HUES64 (cell line): ENCODE results near the gene NHLRC1.

Experiments used
- H3K27ac ChIP-seq: 2 replicates; pipeline ENCODE4 v1.7.0; 2013; ENCODE audit warnings: low read depth, low read length, inconsistent platforms
- H3K27me3 ChIP-seq: 2 replicates; pipeline ENCODE4 v1.6.1; 2013; ENCODE audit warnings: mild to moderate bottlenecking, low read length; ENCODE audit not compliant: insufficient read depth
- H3K36me3 ChIP-seq: 2 replicates; pipeline ENCODE4 v1.6.1; 2013; ENCODE audit warnings: mild to moderate bottlenecking, low read length; ENCODE audit not compliant: insufficient read depth
- H3K4me1 ChIP-seq: 2 replicates; pipeline ENCODE4 v1.6.1; 2013; ENCODE audit warnings: mild to moderate bottlenecking, low read length, moderate library complexity; ENCODE audit not compliant: insufficient read depth
- H3K4me3 ChIP-seq: 2 replicates; pipeline ENCODE4 v1.5.1; 2013; ENCODE audit warnings: mild to moderate bottlenecking, low read length, moderate library complexity
- H3K9ac ChIP-seq: 2 replicates; pipeline ENCODE4 v1.6.1; 2013; ENCODE audit warnings: mild to moderate bottlenecking, low read depth, low read length
- H3K9me3 ChIP-seq: 2 replicates; pipeline ENCODE4 v1.6.1; 2013; ENCODE audit warnings: low read depth, low read length; ENCODE audit not compliant: insufficient read depth
- WGBS: fragments of 150-250, 120-280 bp; methylation state at CpG from one replicate; pipeline ENCODE4 v1.1.7; 2013; ENCODE audit warnings: missing lambda C conversion rate; 5-methylcytosine and 5-hydroxymethylcytosine counted together

NHLRC1 gene

DNA sequence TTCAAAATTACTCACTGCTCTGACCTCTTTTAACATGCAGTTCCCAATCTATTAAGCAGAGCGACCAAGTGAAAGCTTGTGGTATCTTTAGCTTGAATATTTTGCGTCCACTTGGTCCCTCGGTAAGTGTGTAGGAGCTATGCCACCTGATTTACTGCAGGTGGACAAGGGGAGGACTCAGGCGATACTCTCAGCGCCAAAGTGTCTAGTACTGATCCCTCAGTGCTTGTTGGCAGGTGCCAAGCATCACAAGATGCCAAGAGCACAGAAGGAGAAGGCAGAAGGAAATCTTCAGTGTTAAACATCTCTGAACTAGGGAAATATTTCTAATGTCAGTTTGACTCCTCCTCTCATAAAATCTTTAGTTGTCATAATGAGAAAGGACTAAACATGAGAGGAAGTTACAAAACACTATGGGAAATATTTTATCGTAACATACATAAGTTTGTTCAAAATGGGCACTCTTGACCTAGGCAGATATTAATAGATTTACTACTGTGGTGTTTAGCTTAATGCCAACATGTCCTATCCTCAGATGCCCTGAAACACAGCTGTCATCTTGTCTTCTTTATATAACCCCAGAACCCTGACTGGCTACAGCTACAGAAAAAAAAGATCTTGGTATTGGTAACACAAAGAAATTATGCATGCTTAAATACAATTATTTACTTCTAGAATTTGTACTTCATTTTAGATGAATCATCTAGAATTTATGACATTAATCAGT is 19.5 kb downstream of the NHLRC1 start:
- Histone ChIP-seq H3K9ac (no peak overlapping the region), H3K4me1 (no peaks in the 10 kb centered on the region), H3K27me3 (no peaks in the 10 kb centered on the region), H3K4me3 (no peak overlapping the region), H3K36me3 (no peaks in the 10 kb centered on the region), H3K9me3 (peaks cover 9% of the 10 kb centered on the region; the same call in 1 of the 2 replicates), H3K27ac (no peak overlapping the region)
- 96% methylated on average over 5 of the region's 6 CpGs for WGBS

- WGBS, result 90% methylated on average over 2 of the region's 2 CpGs
- no peaks in the 10 kb centered on the region; the same call in 1 of the 2 replicates for H3K9me3 ChIP-seq
- no peaks in the 10 kb centered on the region for H3K36me3 ChIP-seq
- no peak overlapping the region for H3K9ac ChIP-seq
- H3K27me3 ChIP-seq, result no peaks in the 10 kb centered on the region
- H3K4me3 ChIP-seq, result no peak overlapping the region
- no peak overlapping the region for H3K27ac ChIP-seq
- no peaks in the 10 kb centered on the region for H3K4me1 ChIP-seq
These were observed 20.6 kb downstream of the NHLRC1 start for GRCh38 chr6:18101873-18102272.

GRCh38 chr6:18101271-18101670 is 21.2 kb downstream of the NHLRC1 start:
- Histone ChIP-seq H3K9me3 (no peaks in the 10 kb centered on the region), H3K4me3 (no peak overlapping the region), H3K4me1 (no peaks in the 10 kb centered on the region), H3K27ac (no peak overlapping the region), H3K27me3 (no peaks in the 10 kb centered on the region), H3K9ac (no peak overlapping the region), H3K36me3 (no peaks in the 10 kb centered on the region)
- 87% methylated on average over 1 of the region's 1 CpG for WGBS

DNA sequence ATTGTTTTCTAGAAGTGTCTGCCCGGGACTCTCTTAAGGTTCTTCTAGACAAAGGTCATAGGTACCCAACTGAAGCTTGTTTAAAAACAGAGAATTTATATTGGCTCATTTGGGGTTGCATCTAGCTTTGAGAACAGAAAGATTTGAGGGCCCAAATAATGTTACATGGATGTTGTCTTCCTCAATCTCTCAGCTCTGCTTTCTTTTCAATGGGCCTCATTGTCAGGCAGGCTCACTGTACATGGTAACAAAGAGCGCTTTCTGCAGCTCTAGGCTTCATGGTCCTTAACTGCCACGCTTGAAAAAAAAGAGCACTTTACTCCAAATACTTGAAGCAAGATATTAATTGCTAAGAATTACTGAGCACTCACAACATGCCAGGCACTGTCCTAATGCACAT is 22.2 kb downstream of the NHLRC1 start:
- no peak overlapping the region for H3K27ac ChIP-seq

GRCh38 chr6:18099511-18099910 is 23.0 kb downstream of the NHLRC1 start:
- Histone ChIP-seq H3K9me3 (no peaks in the 10 kb centered on the region), H3K36me3 (no peaks in the 10 kb centered on the region), H3K9ac (no peak overlapping the region), H3K4me1 (no peaks in the 10 kb centered on the region), H3K27me3 (no peaks in the 10 kb centered on the region), H3K4me3 (no peak overlapping the region), H3K27ac (no peak overlapping the region)
- 97% methylated on average over 2 of the region's 2 CpGs for WGBS

More for the DNA sequence above, 22.2 kb downstream of the NHLRC1 start:
- H3K27me3 ChIP-seq, result no peaks in the 10 kb centered on the region
- no peaks in the 10 kb centered on the region for H3K4me1 ChIP-seq
- H3K9me3 ChIP-seq, result no peaks in the 10 kb centered on the region
- no peaks in the 10 kb centered on the region for H3K36me3 ChIP-seq
- WGBS, result 78% methylated on average over 3 of the region's 3 CpGs
- H3K4me3 ChIP-seq, result no peak overlapping the region
- H3K9ac ChIP-seq, result no peak overlapping the region

GRCh38 chr6:18096423-18096822 is 26.1 kb downstream of the NHLRC1 start:
- H3K9ac ChIP-seq, result no peak overlapping the region
- WGBS, result 96% methylated on average over 1 of the region's 3 CpGs
- no peaks in the 10 kb centered on the region for H3K36me3 ChIP-seq
- no peaks in the 10 kb centered on the region for H3K27me3 ChIP-seq
- no peaks in the 10 kb centered on the region for H3K4me1 ChIP-seq
- H3K27ac ChIP-seq, result no peak overlapping the region
- no peaks in the 10 kb centered on the region for H3K9me3 ChIP-seq
- no peak overlapping the region for H3K4me3 ChIP-seq

DNA sequence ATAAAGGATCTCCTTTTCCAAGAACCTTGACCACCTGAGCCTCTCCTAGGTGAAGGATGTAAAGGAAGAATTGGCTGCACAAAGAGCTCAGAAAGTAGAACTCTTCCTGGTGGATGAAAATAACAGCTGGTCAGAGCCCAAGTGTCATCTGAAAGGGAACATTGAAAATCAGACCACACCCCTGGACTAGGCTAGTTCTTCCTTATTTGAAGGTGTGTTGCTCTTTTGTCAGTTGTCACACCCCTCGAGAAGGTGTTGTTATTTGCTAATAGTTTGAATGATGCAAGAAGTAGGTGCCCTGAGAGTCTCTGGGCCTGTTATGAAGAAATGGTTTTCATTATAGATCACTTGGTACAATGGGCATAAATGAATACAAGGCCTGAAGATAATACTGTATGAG is 31.1 kb downstream of the NHLRC1 start:
- no peak overlapping the region for H3K9ac ChIP-seq
- no peaks in the 10 kb centered on the region for H3K27me3 ChIP-seq
- WGBS, result 95% methylated on average over 1 of the region's 1 CpG
- H3K9me3 ChIP-seq, result peaks cover 13% of the 10 kb centered on the region
- H3K27ac ChIP-seq, result no peak overlapping the region
- H3K36me3 ChIP-seq, result no peaks in the 10 kb centered on the region
- H3K4me1 ChIP-seq, result no peaks in the 10 kb centered on the region
- no peak overlapping the region for H3K4me3 ChIP-seq

DNA sequence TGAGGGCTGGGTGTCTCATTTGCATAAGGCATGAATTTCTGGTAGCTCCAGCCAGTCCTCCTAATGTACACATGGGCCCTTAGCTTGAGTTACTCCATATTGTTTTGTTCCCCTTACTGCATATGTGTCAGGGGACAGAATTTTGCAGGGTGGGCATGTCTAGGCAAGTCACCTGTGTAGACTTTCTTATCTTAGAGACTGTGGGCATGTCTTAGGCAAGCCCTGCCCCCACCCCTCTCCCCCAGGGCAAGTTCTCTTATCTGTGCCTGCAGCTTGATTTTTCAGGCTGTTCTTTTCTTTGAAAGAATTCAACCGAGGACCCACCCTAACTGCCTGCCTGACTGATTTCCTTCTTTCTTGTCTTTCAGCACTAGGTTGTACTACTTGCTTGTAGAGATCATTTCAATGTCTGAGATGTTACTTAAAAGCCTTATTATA is 32.1 kb downstream of the NHLRC1 start:
- Histone ChIP-seq H3K9me3 (peaks cover 13% of the 10 kb centered on the region), H3K4me3 (no peak overlapping the region), H3K9ac (no peak overlapping the region), H3K27ac (no peak overlapping the region), H3K27me3 (no peaks in the 10 kb centered on the region), H3K36me3 (no peaks in the 10 kb centered on the region), H3K4me1 (no peaks in the 10 kb centered on the region)
- WGBS, result 90% methylated on average over 1 of the region's 1 CpG

DNA sequence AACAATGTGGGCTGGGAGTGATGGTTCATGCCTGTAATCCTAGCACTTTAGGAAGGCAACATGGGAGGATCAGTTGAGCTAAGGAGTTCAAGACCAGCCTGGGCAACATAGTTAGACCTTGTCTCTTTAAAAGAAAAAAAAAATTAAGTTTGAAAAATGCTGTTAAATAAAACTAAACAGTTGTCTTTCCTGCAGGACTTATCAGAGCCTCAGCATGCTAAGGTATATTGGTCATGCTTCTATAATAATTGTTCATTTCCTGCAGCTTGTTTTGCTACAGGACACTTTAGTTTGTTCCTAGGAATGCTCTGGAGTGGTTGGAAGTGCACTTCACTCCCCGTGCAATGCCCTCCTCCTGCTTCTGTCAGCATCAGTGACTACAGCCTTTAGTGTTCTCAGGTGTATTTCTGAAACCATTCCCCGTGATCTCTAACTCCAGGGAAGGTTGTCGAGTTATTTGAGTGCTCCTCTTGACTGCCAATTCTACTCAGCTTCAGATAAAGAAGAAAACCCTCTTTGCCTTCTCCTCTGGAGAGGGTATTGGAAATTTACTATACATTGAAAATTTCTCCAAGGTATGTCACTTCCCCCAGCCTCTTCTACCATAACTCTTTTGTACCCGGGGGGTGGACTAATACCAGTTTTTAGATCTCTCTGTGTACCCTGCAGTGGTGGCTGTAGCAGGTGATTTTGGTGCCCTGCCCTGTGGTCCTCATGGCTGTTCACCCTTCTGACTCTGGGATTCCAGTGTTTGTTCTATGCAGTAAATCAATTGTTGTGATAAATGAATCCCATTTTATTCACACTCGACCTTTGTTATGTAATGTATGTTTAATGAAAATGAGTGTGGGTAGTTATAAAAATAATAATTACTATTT is 33.8 kb downstream of the NHLRC1 start:
- Histone ChIP-seq H3K9me3 (peaks cover 13% of the 10 kb centered on the region), H3K4me3 (no peak overlapping the region), H3K36me3 (no peaks in the 10 kb centered on the region), H3K27ac (no peak overlapping the region), H3K4me1 (no peaks in the 10 kb centered on the region), H3K9ac (no peak overlapping the region), H3K27me3 (no peaks in the 10 kb centered on the region)
- WGBS, result 85% methylated on average over 5 of the region's 5 CpGs

DNA sequence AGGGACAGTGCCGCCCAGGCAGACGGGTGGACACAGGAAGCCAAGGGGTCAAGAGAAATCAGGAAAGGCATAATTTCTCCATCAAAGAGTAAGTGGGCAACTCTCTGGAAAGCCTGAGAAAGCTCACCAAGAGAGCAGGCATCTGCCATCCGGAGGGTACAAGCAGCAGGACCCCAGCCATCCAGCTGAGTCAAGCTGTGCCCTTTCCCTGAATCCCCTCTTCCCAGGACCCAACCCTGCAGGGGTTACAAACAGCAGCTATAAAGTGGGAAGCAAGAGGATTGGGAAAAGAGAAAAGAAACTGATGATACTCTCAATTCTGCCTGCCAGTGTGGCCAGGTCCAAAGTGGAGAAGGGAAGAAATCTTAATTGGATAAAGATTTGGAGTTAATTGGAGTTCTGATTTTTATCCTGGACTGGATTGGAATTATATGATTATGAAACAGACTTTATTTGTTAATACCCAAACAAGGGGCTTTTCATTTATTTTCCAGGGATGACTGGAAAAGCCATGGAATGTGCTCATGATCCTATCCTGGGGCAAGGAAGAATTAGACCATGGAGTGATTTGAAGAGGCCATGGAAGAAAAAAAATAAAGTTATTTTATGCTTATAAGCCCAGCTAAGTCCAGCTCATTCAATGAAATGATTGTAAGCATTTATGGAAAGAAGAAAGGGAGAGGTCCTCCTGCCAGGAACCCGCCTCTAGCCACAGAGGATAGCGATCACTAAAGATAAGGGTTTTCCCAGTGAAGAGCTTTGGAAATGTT is 34.9 kb downstream of the NHLRC1 start:
- Histone ChIP-seq H3K36me3 (no peaks in the 10 kb centered on the region), H3K4me3 (no peak overlapping the region), H3K27me3 (no peaks in the 10 kb centered on the region), H3K4me1 (no peaks in the 10 kb centered on the region), H3K9ac (no peak overlapping the region), H3K27ac (no peak overlapping the region), H3K9me3 (peaks cover 13% of the 10 kb centered on the region)
- 85% methylated on average over 5 of the region's 5 CpGs for WGBS
